Sciatic nerve (tissue), 2 donors: ENCODE data around the gene RELCH. TPM values are rescaled to one million over a fixed set of nuclear protein-coding genes. Genes with fewer than 3 reads are reported as not detected.

Source experiments
- ATAC-seq: fragments of 200-7000 bp; cut with Tn5 transposase; one replicate; pipeline ENCODE4 v1.9.1; 2020; ENCODE audit warnings: mild to moderate bottlenecking, moderate library complexity
- DNase-seq: peaks from one replicate; pipeline ENCODE4 v3.0.0-alpha.2; 2020; ENCODE audit warnings: low spot score
- intact Hi-C: fragments of 100-400 bp; cut with DNase I; formaldehyde crosslinking; loops from one replicate; pipeline ENCODE4 v1.14.2; 2022
- total RNA-seq: library from RNA; stranded (reverse); fragmentation: NEBNext Ultra II Directional; extraction: Animal tissue kit (Norgen Biotek cat#: 25700); gene quantifications from one replicate; pipeline ENCODE4 v1.2.1, GENCODE V29; 2021
- donor health status: DM: no; HTN: no; CAD: no.
- donor health status: DM: no; HTN: no; CAD: no.

The RELCH gene
- total RNA-seq, 1 donor from 2014 or later, result 39.9 TPM

GRCh38 chr18:62183578-62184195, 3.4 kb upstream of the RELCH start:
- no peak for ATAC-seq
- no peak for DNase-seq
- intact Hi-C loops, result no loop called here

GRCh38 chr18:62186499-62186773, 619 bp upstream of the RELCH start:
- intact Hi-C loops, result no loop called here
- peak; percentile 24 for ATAC-seq
- DNase-seq, result no peak

DNA sequence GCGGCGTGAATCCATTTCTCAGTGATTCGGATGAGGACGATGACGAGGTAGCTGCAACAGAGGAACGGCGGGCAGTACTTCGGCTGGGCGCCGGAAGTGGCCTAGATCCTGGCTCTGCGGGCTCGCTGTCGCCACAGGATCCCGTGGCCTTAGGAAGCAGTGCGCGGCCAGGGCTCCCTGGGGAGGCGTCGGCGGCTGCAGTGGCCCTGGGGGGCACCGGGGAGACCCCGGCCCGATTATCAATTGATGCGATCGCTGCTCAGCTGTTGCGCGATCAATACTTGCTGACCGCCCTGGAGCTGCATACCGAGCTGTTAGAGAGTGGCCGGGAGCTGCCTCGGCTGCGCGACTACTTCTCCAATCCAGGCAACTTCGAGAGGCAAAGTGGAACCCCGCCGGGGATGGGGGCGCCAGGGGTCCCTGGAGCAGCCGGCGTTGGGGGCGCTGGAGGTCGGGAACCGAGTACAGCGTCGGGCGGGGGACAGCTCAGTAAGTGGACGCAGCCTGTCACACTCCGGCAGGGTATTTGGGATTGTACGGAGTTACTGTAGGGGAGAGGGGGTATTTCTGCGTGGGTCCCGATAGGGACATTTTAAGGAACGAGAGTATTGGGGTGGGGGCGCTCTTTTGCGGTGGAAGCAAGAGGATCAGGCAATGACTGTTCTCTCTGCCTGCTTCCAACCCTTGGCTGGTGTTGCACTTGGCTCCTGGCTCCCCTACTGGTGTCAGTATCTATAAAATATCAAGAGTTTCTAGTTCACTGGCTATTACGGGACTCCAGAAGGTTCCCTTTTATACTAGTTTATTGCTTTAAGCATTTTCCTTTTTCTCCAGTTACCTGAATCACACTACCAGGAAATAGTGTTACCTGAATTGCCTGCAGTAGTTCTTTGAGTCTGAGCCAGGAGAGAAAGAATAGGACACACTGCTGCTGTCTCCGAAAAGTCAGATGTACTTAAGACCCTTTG, 772 bp downstream of the RELCH start:
- intact Hi-C loops, result no loop called here
- peak; percentile 32 for ATAC-seq

GRCh38 chr18:62189208-62189607, 2.2 kb downstream of the RELCH start:
- intact Hi-C loops, result no loop called here
- DNase-seq, result no peak
- ATAC-seq, result no peak

More for the DNA sequence above, 772 bp downstream of the RELCH start:
- peak; percentile 69 for DNase-seq

- intact Hi-C loops, result no loop called here
- no peak for DNase-seq
These were observed 9.0 kb downstream of the RELCH start for GRCh38 chr18:62196079-62196478.

GRCh38 chr18:62196980-62197379, 9.9 kb downstream of the RELCH start:
- no peak for ATAC-seq
- intact Hi-C loops, result no loop called here

More at GRCh38 chr18:62196079-62196478, 9.0 kb downstream of the RELCH start:
- no peak for ATAC-seq

DNA sequence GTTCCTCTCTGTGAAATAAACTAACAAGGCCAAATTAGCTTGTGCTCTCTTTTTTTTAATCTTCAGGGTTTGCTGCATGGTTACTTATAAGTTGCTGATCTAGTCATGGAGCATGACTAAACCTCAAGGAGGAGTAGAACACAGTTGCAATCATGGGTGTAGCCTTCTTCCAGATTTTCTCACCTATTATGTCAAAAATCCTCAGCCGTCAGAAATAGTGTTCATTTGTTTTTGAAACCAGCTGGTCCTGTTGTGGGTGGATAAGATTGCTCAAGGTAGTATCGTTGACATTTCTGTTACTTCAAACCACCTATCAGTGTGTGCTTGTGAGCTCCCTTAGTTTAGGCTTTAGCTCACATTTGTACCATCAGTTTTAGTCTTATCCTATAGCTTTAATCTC, 11.2 kb downstream of the RELCH start:
- intact Hi-C loops, result no loop called here
- ATAC-seq (no peak), DNase-seq (no peak)

More at GRCh38 chr18:62196980-62197379, 9.9 kb downstream of the RELCH start:
- no peak for DNase-seq

DNA sequence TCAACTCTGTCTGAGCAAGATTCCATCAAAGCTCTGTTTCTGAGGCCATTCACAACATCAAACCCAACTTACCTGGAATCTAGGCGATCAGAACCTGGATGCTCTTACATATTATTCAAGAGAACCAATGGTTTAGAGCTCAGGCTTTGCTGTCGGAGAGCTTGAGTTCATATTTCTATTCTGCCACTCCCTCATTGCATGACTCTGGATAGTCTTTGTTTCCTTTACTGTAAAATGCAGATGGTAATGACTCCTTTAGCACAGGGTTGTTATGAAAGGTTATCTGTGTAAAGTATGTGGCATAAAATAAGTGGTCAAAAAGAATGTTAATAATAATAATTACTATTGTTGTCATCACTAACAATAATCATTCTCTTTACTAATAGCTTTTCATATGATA, 12.6 kb downstream of the RELCH start:
- intact Hi-C loops, result no loop called here
- no peak for DNase-seq
- no peak for ATAC-seq

GRCh38 chr18:62200121-62200914, 13.3 kb downstream of the RELCH start:
- intact Hi-C loops, result no loop called here
- no peak for DNase-seq
- ATAC-seq, result no peak

DNA sequence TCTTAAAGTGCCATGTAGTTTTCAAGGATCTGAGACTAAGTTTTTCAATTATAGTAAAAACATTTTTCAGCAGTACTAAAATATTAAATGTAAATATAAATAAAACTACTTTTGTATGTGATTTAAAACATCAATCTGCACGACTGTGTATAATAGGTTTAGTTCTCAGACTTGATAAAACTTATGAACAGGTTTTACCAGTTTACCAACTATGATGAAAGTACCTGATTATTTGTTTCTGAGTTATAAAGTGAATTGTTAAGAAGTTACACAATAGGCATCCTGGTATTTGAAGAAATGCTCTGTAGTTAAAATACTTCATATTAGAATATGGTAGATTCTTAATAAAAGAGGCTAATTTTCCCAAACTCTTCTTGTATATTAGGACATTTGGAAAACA, 14.8 kb downstream of the RELCH start:
- DNase-seq, result no peak
- intact Hi-C loops, result no loop called here
- no peak for ATAC-seq

GRCh38 chr18:62205824-62206223, 18.8 kb downstream of the RELCH start:
- ATAC-seq (no peak), DNase-seq (no peak)
- intact Hi-C loops, result no loop called here

- intact Hi-C loops, result no loop called here
- DNase-seq, result no peak
- ATAC-seq, result no peak
These were observed 19.5 kb downstream of the RELCH start for GRCh38 chr18:62206593-62206992.

GRCh38 chr18:62209046-62209445, 22.0 kb downstream of the RELCH start:
- intact Hi-C loops, result no loop called here
- DNase-seq (no peak), ATAC-seq (no peak)

GRCh38 chr18:62210138-62210537, 23.1 kb downstream of the RELCH start:
- ATAC-seq (no peak), DNase-seq (no peak)
- intact Hi-C loops, result no loop called here

GRCh38 chr18:62211325-62211828, 24.3 kb downstream of the RELCH start:
- ATAC-seq, result no peak
- no peak for DNase-seq
- intact Hi-C loops, result no loop called here

GRCh38 chr18:62214790-62215189, 27.7 kb downstream of the RELCH start:
- no peak for DNase-seq
- no peak for ATAC-seq
- intact Hi-C loops, result no loop called here

DNA sequence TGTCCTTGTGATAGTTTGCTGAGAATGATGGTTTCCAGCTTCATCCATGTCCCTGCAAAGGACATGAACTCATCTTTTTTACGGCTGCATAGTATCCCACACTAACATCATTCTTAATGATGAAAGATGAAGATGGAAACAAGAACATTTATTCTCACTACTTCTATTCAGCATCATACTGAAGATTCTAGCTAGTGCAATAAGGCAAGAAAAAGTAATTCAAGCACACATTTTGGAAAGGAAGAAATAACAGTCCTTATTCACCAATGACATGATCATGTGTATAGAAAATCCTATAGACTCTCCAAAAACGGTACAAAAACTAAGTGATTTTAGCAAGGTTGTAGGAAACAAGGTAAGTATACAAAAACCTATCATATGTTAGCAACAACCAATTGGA, 37.2 kb downstream of the RELCH start:
- no peak for ATAC-seq
- no peak for DNase-seq
- intact Hi-C loops, result no loop called here

GRCh38 chr18:62226047-62226446, 39.0 kb downstream of the RELCH start:
- intact Hi-C loops, result no loop called here
- DNase-seq, result no peak
- ATAC-seq, result no peak

GRCh38 chr18:62236252-62236651, 49.2 kb downstream of the RELCH start:
- DNase-seq (no peak), ATAC-seq (no peak)
- intact Hi-C loops, result no loop called here

- intact Hi-C loops, result no loop called here
- DNase-seq (no peak), ATAC-seq (no peak)
These were observed 52.4 kb downstream of the RELCH start for GRCh38 chr18:62239475-62239874.
